ENCODE data around the gene ITM2B. TPM values are rescaled to one million over a fixed set of nuclear protein-coding genes. Genes with fewer than 3 reads are reported as not detected.

Gene ITM2B
- total and polyA plus RNA-seq, 8 donors, result 114 to 361 (median 186) TPM

DNA sequence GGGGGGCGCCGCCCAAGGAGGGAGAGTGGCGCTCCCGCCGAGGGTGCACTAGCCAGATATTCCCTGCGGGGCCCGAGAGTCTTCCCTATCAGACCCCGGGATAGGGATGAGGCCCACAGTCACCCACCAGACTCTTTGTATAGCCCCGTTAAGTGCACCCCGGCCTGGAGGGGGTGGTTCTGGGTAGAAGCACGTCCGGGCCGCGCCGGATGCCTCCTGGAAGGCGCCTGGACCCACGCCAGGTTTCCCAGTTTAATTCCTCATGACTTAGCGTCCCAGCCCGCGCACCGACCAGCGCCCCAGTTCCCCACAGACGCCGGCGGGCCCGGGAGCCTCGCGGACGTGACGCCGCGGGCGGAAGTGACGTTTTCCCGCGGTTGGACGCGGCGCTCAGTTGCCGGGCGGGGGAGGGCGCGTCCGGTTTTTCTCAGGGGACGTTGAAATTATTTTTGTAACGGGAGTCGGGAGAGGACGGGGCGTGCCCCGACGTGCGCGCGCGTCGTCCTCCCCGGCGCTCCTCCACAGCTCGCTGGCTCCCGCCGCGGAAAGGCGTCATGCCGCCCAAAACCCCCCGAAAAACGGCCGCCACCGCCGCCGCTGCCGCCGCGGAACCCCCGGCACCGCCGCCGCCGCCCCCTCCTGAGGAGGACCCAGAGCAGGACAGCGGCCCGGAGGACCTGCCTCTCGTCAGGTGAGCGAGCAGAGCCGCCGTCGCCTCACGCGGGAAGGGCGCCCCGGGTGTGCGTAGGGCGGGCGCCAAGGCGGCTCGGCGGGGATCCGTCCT lies 70.5 kb downstream of the ITM2B start, which contains the start of gene RB1:
TSS of gene RB1 (plus strand) at position 393 of the 784 bp plus-strand sequence. CDS start at position 555, 162 bp downstream.
- no peak for FAIRE-seq
- Histone ChIP-seq H3K27me3 (no peaks in the 10 kb centered on the region), H3K27ac (peak within 1 kb of the TSS; percentile 96 to 98 (median 97)), H3K9me3 (no peaks in the 10 kb centered on the region), H3K36me3 (peaks cover 0 to 4% (median 0%) of the 10 kb centered on the region in 3 donors), H3K4me1 (peaks cover 0 to 20% (median 16%) of the 10 kb centered on the region in 3 donors), H3K4me3 (peak within 1 kb of the TSS; percentile 87 to 98 (median 92))
- TF ChIP-seq, protein P1, sequence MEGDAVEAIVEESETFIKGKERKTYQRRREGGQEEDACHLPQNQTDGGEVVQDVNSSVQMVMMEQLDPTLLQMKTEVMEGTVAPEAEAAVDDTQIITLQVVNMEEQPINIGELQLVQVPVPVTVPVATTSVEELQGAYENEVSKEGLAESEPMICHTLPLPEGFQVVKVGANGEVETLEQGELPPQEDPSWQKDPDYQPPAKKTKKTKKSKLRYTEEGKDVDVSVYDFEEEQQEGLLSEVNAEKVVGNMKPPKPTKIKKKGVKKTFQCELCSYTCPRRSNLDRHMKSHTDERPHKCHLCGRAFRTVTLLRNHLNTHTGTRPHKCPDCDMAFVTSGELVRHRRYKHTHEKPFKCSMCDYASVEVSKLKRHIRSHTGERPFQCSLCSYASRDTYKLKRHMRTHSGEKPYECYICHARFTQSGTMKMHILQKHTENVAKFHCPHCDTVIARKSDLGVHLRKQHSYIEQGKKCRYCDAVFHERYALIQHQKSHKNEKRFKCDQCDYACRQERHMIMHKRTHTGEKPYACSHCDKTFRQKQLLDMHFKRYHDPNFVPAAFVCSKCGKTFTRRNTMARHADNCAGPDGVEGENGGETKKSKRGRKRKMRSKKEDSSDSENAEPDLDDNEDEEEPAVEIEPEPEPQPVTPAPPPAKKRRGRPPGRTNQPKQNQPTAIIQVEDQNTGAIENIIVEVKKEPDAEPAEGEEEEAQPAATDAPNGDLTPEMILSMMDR (IDR thresholded peaks at IDR 0.05), result no peak
- peak; percentile 83 to 95 (median 90) for DNase-seq
- intact Hi-C loops (cut with DNase I), result no loop called here
- 0 to 1% methylated on average over 84 to 96 of the region's 96 CpGs for WGBS, 2 donors
- peak; percentile 95 to 97 (median 96) for ATAC-seq

DNA sequence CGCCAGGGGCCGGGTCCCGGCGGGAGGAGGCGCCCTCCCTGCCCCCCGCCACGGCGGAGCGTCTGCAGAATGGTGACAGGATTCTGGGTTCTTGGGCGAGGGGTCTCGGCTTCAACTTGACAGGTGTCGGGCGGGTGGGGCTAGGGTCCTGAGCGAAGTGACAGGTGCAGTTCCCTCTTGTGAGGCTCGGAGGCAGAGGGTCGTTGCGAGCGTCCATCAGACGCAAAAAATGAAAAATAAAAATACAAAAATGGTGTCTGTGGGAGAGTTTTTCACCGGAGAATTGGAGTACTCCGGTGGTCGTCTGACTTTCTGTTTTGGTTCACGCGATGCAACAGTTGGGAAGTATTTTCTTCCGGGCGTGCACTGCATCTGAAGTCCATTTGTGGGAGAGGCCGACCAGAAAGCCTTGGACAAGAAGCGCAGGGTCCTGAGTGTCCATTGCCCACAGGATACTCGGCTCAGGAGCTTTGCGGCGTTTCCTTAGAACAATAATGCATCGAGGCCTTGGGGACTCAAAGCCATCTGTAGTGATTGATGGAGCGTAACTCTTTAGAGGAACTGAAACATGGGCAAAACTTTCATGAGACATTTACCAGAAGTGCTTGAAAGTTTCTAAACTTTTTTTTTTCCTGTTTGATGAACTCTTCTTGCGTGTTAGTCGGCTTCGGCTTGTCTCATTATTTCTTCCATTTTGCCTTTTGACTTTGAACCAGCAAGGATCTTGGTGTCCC lies 71.3 kb downstream of the ITM2B start:
- intact Hi-C loops (cut with DNase I), result no loop called here
- Histone ChIP-seq H3K4me3 (peak overlapping the region; percentile 87 to 98 (median 92)), H3K36me3 (peaks cover 0 to 4% (median 0%) of the 10 kb centered on the region in 3 donors), H3K27ac (peak overlapping the region; percentile 96 to 98 (median 97)), H3K4me1 (peaks cover 0 to 20% (median 16%) of the 10 kb centered on the region in 3 donors), H3K27me3 (no peaks in the 10 kb centered on the region), H3K9me3 (no peaks in the 10 kb centered on the region)
- TF ChIP-seq, protein P1 (IDR thresholded peaks at IDR 0.05), result no peak
- DNase-seq (peak in 2 of 6 donors; percentile 26 to 35), ATAC-seq (peak; percentile 18 to 44 (median 33)), FAIRE-seq (no peak)
- 1% methylated on average over 33 to 36 of the region's 36 CpGs for WGBS, 2 donors

DNA sequence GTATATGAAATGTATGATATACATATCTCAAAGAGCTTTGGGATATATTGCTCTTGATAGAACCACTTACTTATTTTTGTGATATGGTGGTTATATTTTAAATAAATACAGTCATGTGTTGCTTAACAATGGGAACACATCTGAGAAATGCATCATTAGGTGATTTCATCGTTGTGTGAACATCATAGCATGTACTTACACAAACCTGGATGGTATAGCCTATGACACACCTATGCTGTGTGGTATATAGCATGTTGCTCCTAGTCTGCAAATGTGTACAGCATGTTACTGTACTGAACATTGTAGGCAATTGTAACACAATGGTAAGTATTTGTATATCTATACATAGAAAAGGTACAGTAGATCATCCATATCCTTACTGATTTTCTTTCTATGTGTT lies 78.2 kb downstream of the ITM2B start:
- H3K36me3 ChIP-seq, result peaks cover 0 to 4% (median 0%) of the 10 kb centered on the region in 3 donors
- DNase-seq, result no peak
- ATAC-seq, result no peak
- H3K27me3 ChIP-seq, result no peaks in the 10 kb centered on the region
- no peak for FAIRE-seq
- TF ChIP-seq, protein P1 (IDR thresholded peaks at IDR 0.05), result no peak
- no peaks in the 10 kb centered on the region for H3K9me3 ChIP-seq
- intact Hi-C loops (cut with DNase I), result no loop called here
- WGBS, 2 donors, result 93 to 94% methylated on average over 1 of the region's 1 CpG
- peaks cover 0 to 7% (median 1%) of the 10 kb centered on the region in 3 donors for H3K4me1 ChIP-seq
- H3K4me3 ChIP-seq, result no peak overlapping the region
- no peak overlapping the region for H3K27ac ChIP-seq

DNA sequence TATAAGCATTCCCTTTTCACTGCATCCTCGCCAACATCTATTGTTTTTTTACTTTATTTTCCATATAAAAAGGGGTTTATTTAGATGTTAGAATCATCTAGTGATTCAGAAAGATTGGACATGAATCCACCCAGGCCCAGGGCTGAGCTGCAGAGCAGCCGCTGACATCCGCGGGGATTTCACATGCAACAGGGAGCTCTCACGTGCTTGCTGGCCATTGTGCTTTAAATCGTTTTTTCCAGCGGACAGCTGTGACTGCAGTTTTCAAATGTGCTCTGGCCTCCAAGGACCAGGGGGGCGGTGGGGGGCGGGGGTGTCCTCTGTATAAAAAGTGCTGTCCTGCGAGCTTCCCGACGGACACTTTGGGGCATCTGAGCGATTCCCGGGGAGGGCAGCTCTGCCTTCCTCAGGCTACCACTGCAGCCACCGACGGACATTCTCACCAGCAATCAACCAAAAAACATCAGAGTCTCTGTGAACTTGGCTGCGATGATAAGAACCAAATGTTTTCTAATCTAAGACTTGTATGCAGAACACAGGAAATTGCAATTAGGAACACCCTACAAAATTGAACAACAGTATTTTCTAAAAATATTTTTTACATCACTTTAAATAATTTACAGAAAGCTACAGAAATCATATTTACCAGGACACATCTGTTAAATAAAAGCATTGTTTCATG lies 83.1 kb downstream of the ITM2B start:
- H3K9me3 ChIP-seq, result no peaks in the 10 kb centered on the region
- H3K36me3 ChIP-seq, result no peaks in the 10 kb centered on the region
- TF ChIP-seq, protein P1 (IDR thresholded peaks at IDR 0.05), result no peak
- ATAC-seq, result no peak
- FAIRE-seq, result no peak
- no peak for DNase-seq
- intact Hi-C loops (cut with DNase I), result no loop called here
- no peaks in the 10 kb centered on the region for H3K4me1 ChIP-seq
- no peak overlapping the region for H3K4me3 ChIP-seq
- 89% methylated on average over 17 of the region's 17 CpGs for WGBS, 2 donors
- no peaks in the 10 kb centered on the region for H3K27me3 ChIP-seq
- H3K27ac ChIP-seq, result no peak overlapping the region
